ENCODE data around the gene TMED8.
"Not testable (repeated sequence)": the region's sequence is repeated elsewhere in the genome, so short reads cannot be mapped to it uniquely, and the experiment has no call there.

TMED8 gene

GRCh38 chr14:77322250-77322902, 54.5 kb downstream of the TMED8 start:
- no peak for DNase-seq (ENCODE audit: low read depth)

DNA sequence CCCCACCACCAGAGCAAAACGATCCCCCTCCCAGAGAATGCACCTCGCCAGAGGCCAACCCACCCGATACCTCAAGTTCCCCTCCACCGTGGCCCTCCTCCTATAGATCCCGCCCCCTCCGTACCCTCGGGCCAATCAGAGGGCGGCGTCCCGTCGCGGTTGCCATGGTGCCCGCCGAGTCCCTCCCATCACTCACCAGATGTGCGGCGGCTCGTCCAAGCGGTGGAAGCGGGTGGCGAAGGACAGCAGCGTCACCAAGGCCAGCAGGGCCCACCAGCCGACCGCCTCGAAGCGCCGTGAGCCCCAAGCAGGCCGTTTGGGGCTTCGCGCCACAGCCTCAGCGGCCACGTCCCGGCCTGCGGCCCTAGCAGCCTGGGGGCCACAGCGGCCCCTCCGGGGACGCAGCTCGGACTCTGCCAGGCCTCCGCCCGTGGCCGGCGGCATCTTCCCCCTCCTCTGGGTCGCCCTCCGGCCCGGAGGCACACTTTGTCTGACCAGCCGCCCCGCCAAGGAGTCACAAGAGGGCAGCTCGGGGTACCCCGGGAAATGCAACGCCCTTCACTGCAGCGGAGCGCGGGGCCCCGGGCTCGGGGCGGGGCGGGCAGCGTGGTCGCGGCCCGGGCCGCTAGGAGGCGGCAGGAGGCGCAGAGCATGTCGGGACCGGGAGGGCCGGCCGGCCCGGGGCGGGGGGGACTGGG, 56.5 kb downstream of the TMED8 start, which contains the start of gene POMT2:
POMT2 (minus strand) TSS at position 646 of the 698 bp plus-strand sequence; CDS start at position 444, 202 bp downstream.
- peak; percentile 86 for DNase-seq (ENCODE audit: low read depth)

DNA sequence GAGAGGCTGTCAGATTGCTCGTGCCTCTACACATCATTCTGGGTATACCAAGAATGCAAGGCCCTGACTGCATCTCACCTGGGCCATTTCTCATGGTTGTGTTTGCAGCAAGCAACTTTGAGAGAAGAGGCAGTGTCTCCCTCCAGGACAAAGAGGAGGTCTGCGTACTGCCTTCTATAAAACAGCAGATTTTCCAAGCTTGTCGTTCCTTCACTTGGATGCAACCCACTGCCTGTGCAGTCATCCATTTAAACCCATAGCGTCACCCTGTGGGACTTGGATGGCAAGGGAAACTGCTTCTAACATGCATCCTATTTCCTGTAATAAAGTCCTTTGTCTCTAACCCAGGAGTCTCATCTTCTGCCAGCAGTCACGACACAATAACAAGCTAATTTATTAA, 57.5 kb downstream of the TMED8 start:
- no peak for DNase-seq (ENCODE audit: low read depth)

- DNase-seq (ENCODE audit: low read depth), result not testable (repeated sequence)
Observed at GRCh38 chr14:77318756-77319155, 58.1 kb downstream of the TMED8 start.

GRCh38 chr14:77318006-77318553, 58.8 kb downstream of the TMED8 start:
- no peak for DNase-seq (ENCODE audit: low read depth)

DNA sequence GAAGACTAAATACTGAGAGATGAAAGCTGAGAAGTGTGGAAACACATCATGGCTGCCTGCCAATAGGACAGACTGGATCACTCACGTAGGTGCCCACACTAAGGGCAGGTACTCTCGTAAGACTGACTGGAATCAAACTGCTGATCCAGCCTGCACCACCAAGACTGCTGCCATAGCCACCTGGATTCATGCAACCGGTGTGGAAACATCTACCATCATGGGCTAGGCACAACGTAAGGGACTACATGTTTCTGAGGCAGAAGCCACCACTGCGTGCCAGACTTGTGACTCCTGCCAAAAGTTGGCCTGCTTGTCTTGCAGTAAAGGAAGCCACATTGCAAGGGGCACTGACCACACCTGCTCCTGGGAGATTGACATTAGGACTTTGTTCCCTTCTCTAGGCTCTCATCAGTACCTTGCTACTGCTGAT, 60.0 kb downstream of the TMED8 start:
- peak; percentile 24 for DNase-seq (ENCODE audit: low read depth)

GRCh38 chr14:77316195-77316505, 60.7 kb downstream of the TMED8 start:
- no peak for DNase-seq (ENCODE audit: low read depth)

GRCh38 chr14:77314539-77315457, 62.1 kb downstream of the TMED8 start:
- no peak for DNase-seq (ENCODE audit: low read depth)

- DNase-seq (ENCODE audit: low read depth), result peak; percentile 96
Observed at GRCh38 chr14:77314043-77314442, 62.9 kb downstream of the TMED8 start.

- no peak for DNase-seq (ENCODE audit: low read depth)
Observed at GRCh38 chr14:77313371-77313770, 63.5 kb downstream of the TMED8 start.

DNA sequence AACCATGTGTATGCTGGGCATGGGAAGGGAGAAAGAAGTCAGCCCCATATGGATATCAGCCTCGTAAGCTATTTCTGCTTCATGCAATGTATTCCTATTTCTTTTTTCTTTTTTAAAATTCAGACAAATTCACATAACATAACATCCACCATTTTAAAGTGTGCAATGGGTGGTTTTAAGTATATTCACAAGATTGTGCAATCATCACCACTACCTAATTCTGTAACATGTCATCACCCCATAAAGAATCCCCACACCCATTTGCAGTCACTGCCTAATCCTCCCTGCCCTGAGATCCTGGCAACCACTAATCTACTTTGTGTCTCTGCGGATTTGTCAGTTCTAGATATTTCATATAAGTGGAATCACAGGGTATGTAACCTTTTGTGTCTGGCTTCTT, 65.7 kb downstream of the TMED8 start:
- peak; percentile 45 for DNase-seq (ENCODE audit: low read depth)

DNA sequence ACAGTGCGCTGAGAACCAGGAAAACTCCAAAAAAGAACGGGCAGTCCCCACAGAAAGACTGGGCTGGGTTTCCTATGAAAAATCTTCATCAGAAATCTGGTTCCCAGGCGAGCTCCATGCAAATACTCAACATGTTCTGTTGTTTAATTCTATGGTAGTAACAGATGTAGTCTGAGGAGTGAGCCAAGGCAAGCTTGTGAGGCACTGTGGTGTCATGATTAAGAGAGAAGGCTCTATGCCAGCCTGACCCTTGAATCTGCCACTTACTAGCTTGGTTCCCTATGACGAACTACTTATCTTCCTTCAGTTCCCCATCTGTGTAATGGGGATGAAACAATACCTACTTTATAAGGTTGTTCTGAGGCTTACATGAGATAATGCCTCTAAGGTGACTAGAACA, 66.9 kb downstream of the TMED8 start:
- no peak for DNase-seq (ENCODE audit: low read depth)

GRCh38 chr14:77309131-77309530, 67.8 kb downstream of the TMED8 start:
- no peak for DNase-seq (ENCODE audit: low read depth)

DNA sequence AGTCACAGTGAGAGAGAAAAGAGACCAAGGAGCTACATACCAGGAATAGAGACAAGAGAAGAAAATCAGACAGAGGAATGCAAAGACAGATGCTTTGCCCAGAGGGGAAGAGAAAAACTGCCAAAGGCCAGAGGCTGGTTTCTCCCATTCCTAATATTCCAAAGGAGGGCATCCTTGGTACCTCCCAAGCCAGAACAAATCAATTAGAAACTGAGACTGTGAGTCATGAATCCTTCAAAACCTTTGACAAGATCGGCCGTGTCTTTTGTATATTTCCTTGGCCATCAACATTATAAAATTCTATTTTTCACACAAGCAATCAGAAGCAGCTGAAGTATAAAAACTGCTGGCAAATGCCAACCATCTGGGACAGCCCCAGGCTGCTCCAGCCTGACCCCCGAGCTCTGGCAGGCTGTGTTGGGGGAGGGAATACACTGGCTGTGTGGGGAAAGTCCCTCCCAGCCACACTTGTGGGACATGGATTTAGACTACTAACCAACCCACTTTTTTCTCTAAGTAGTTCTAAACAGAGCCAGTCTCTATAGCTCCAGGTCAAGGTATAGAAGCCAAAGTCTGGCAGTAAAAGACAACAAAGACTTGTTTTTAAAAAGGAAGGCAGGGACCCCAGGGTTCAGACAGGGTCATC, 69.9 kb downstream of the TMED8 start:
- DNase-seq (ENCODE audit: low read depth), result peak; percentile 48

DNA sequence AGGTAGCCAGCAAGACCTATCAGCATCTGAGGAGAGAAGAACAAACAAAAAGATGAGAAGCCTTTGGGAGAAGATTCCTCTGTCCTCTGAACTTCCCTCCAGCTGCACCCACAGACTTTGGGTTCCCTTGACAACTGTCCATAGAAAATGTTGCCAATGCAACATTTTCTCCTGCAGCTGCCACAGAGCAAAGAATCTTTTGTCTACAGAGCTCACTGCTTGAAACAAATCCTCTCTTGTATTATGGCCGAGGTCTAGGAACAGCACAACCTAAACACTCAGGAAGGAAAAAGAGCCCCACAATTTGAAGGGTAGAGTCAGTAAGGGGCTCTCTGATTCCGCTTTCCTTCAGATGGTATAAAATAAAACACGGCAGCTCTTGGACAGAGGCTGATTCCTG, 70.5 kb downstream of the TMED8 start:
- DNase-seq (ENCODE audit: low read depth), result no peak

DNA sequence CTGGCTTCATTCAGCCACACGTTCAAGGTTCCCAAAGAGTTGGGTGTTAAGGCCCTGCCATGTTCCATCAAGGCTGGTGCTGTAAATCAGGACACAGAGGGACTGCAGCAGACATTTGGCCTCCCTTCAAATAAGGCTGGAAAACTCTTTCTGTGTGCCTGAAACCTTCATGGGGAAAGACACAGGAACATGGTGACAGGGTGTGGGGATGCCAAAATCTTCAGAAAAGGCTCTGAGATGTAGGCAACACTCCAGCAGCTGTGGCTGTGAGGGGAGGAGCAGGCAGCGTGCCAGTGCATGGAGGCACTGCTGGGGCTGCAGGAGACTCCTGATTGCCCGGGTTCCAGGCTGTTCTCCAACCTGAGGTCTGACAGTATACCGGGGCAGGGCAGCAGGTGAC, 71.2 kb downstream of the TMED8 start:
- DNase-seq (ENCODE audit: low read depth), result no peak

- DNase-seq (ENCODE audit: low read depth), result peak; percentile 99
Observed at GRCh38 chr14:77303417-77304156, 73.3 kb downstream of the TMED8 start.

DNA sequence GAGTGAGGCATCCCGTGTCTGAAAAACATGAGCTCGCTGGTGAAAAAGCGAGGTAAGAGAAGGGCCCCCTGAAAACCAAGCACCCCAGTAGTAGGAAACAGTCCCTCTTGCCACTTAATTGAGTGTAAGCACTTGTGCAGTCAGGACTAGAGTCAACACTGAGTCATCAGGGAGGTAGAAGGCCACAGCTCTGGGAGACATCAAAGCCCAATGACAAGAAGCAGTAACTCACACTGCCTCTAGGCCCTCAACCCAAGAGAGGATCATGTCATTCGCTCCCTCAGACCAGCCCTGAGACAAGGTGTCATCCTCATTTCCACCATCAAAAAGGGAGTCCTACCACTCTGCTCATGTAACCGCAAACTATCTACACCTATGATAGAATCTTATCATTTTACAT, 74.0 kb downstream of the TMED8 start:
- peak; percentile 79 for DNase-seq (ENCODE audit: low read depth)

GRCh38 chr14:77301103-77301502, 75.8 kb downstream of the TMED8 start:
- DNase-seq (ENCODE audit: low read depth), result peak; percentile 87

- no peak for DNase-seq (ENCODE audit: low read depth)
Observed at GRCh38 chr14:77299771-77300170, 77.1 kb downstream of the TMED8 start.

DNA sequence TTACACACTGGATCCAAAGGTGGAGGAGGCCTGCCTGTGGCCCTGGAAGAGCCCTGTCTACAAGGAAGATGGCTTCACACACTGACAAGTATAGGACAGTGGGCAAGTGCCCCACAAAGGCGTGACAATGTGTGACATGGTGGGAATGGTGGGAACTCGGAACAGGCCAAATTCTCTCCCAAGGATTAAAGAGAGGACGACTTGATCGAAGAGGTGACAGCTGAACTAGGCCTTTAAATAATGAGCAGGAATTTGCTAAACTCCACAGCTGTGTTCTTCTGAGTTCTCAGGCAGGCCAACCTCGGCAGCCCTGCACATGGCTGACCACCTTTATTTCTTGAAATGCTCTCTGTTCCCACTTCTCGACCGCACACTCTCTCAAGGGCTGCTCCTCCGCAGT, 80.0 kb downstream of the TMED8 start:
- no peak for DNase-seq (ENCODE audit: low read depth)

Measured in iris pigment epithelial cell (primary cell).